ENCODE measurements around the gene LENEP.

Gene LENEP

GRCh38 chr1:155010211-155010918 lies 17.0 kb downstream of the LENEP start:
- Histone ChIP-seq H3K27me3 (ENCODE audit: control insufficient read depth in 1 of 2, insufficient read depth in 2 of 2, low read length in 2 of 2) (no peaks in the 10 kb centered on the region), H3K4me1 (ENCODE audit: insufficient read depth, low read length) (peaks cover 61% of the 10 kb centered on the region), H3K4me3 (ENCODE audit: low read depth in 1 of 2, low read length in 2 of 2) (no peak overlapping the region), H3K9me3 (ENCODE audit: low read length) (no peaks in the 10 kb centered on the region), H3K36me3 (ENCODE audit: insufficient read depth, low read length) (peaks cover 16% of the 10 kb centered on the region), H3K9ac (ENCODE audit: low read length) (no peak overlapping the region), H3K27ac (ENCODE audit: low read depth, low read length) (no peak overlapping the region)

DNA sequence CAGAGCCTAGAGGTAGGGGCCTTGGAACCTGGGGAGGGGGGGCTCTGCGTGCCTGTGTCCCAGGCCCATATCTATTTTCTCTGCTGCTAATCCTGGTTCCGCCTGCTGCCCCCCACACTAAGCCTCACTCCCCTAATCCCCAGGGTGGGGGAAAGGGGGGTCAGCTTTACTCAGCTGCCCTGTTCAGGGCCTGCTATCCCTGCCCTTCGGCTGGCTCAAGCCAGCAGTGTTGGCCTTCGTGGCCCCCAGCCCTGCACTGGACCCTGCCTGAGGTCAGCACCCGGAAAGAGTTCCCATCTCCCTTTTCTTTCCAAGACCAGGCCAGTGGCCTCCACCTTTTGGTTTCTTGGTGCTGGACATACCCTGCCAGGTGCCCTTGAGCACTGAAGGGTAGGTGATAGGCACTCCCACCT lies 17.6 kb downstream of the LENEP start:
- H3K9me3 ChIP-seq (ENCODE audit: low read length): no peaks in the 10 kb centered on the region
- peak overlapping the region; percentile 52 for H3K27ac ChIP-seq (ENCODE audit: low read depth, low read length)
- H3K4me3 ChIP-seq (ENCODE audit: low read depth in 1 of 2, low read length in 2 of 2): no peak overlapping the region
- H3K27me3 ChIP-seq (ENCODE audit: control insufficient read depth in 1 of 2, insufficient read depth in 2 of 2, low read length in 2 of 2): no peaks in the 10 kb centered on the region
- H3K36me3 ChIP-seq (ENCODE audit: insufficient read depth, low read length): peaks cover 22% of the 10 kb centered on the region
- H3K9ac ChIP-seq (ENCODE audit: low read length): no peak overlapping the region
- H3K4me1 ChIP-seq (ENCODE audit: insufficient read depth, low read length): peaks cover 55% of the 10 kb centered on the region

- Histone ChIP-seq H3K4me1 (ENCODE audit: insufficient read depth, low read length) (peaks cover 51% of the 10 kb centered on the region), H3K27me3 (ENCODE audit: control insufficient read depth in 1 of 2, insufficient read depth in 2 of 2, low read length in 2 of 2) (no peaks in the 10 kb centered on the region), H3K27ac (ENCODE audit: low read depth, low read length) (peak overlapping the region; percentile 52), H3K9ac (ENCODE audit: low read length) (no peak overlapping the region), H3K4me3 (ENCODE audit: low read depth in 1 of 2, low read length in 2 of 2) (no peak overlapping the region), H3K36me3 (ENCODE audit: insufficient read depth, low read length) (peaks cover 23% of the 10 kb centered on the region), H3K9me3 (ENCODE audit: low read length) (no peaks in the 10 kb centered on the region)
Observed at GRCh38 chr1:155011437-155012025, 18.1 kb downstream of the LENEP start.

GRCh38 chr1:155012026-155012546 lies 18.7 kb downstream of the LENEP start:
- Histone ChIP-seq H3K27me3 (ENCODE audit: control insufficient read depth in 1 of 2, insufficient read depth in 2 of 2, low read length in 2 of 2) (no peaks in the 10 kb centered on the region), H3K36me3 (ENCODE audit: insufficient read depth, low read length) (peaks cover 23% of the 10 kb centered on the region), H3K4me1 (ENCODE audit: insufficient read depth, low read length) (peaks cover 51% of the 10 kb centered on the region), H3K27ac (ENCODE audit: low read depth, low read length) (peak overlapping the region; percentile 57), H3K4me3 (ENCODE audit: low read depth in 1 of 2, low read length in 2 of 2) (no peak overlapping the region), H3K9me3 (ENCODE audit: low read length) (no peaks in the 10 kb centered on the region), H3K9ac (ENCODE audit: low read length) (no peak overlapping the region)

DNA sequence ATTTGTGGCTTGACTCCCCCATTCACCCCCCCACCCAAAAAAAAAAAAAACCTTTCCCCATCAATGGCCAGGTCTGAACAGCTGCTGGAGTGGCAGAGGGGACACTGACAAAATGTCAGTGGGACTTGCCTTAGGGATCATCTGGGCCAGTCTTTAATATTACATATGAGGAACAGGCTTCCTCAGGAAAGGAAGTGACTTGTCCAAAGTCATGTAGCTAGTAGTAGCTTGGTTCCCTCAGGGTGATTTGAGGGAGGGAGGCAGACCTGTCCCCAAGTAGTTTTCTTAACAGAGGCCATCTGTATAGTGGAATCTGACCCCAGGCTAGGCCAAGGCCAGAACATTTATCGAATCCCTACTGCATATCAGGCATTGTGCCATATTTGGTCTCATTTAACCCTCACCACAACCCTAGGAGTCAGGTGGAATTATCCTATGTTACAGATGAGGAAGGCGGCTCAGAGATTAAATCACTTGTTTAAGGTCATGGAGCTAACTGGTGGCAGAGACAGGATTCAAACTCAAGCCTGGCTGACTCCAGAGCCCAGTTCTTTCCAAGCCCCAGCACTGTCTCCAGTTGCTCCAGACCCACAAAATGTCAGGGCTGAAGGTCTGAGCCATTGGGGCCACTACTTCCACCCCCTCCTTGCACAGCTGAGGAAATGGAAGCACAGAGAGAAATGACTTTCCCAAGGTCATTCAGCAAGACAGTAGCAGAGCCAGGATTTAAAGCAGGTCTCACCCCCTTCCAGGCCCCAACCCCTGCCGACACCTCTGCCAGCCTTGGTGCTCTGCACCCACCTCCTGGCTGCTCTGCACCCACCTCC lies 19.6 kb downstream of the LENEP start:
- H3K27ac ChIP-seq (ENCODE audit: low read depth, low read length): peak overlapping the region; percentile 57
- H3K27me3 ChIP-seq (ENCODE audit: control insufficient read depth in 1 of 2, insufficient read depth in 2 of 2, low read length in 2 of 2): no peaks in the 10 kb centered on the region
- H3K9me3 ChIP-seq (ENCODE audit: low read length): no peaks in the 10 kb centered on the region
- peaks cover 45% of the 10 kb centered on the region for H3K4me1 ChIP-seq (ENCODE audit: insufficient read depth, low read length)
- no peak overlapping the region for H3K9ac ChIP-seq (ENCODE audit: low read length)
- H3K36me3 ChIP-seq (ENCODE audit: insufficient read depth, low read length): peaks cover 23% of the 10 kb centered on the region
- no peak overlapping the region for H3K4me3 ChIP-seq (ENCODE audit: low read depth in 1 of 2, low read length in 2 of 2)

DNA sequence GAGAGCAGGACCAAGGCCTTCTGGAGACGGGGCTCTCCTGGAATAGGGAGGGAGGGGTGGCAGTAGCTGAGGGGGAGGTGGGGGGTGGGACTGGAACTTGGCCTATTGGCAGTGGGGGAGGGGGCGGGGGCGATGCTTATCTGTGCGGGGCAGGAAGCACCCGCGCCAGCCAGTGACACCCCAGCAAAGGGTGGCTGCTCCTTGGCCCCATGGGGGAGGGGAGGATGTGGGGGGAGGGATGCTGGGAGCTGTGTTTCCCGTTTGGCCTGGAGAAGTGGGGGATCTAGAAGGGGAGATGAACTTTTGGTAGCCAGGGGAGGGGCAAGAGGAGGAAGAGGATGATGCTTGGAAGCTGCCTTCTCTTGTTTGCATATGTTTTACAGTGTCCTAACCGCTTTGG lies 20.2 kb downstream of the LENEP start:
- no peak overlapping the region for H3K9ac ChIP-seq (ENCODE audit: low read length)
- no peak overlapping the region for H3K4me3 ChIP-seq (ENCODE audit: low read depth in 1 of 2, low read length in 2 of 2)
- no peaks in the 10 kb centered on the region for H3K27me3 ChIP-seq (ENCODE audit: control insufficient read depth in 1 of 2, insufficient read depth in 2 of 2, low read length in 2 of 2)
- H3K4me1 ChIP-seq (ENCODE audit: insufficient read depth, low read length): peaks cover 42% of the 10 kb centered on the region
- no peaks in the 10 kb centered on the region for H3K9me3 ChIP-seq (ENCODE audit: low read length)
- H3K27ac ChIP-seq (ENCODE audit: low read depth, low read length): no peak overlapping the region
- peaks cover 23% of the 10 kb centered on the region for H3K36me3 ChIP-seq (ENCODE audit: insufficient read depth, low read length)

DNA sequence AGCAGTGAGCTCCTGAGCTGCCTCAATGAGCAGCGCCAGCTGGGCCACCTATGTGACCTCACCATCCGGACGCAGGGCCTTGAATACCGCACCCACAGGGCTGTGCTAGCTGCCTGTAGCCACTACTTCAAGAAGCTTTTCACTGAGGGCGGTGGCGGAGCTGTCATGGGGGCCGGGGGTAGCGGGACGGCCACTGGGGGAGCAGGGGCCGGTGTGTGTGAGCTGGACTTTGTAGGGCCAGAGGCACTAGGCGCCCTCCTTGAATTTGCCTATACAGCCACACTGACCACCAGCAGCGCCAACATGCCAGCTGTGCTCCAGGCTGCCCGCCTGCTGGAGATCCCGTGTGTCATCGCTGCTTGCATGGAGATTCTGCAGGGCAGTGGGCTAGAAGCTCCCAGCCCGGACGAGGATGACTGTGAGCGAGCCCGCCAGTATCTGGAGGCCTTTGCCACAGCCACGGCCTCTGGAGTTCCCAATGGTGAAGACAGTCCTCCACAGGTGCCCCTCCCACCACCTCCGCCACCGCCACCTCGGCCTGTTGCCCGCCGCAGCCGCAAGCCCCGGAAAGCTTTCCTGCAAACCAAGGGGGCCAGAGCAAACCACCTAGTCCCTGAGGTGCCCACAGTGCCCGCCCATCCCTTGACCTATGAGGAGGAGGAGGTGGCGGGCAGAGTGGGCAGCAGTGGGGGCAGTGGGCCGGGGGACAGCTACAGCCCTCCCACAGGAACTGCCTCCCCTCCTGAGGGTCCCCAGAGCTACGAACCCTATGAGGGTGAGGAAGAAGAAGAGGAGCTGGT lies 21.5 kb downstream of the LENEP start:
- no peaks in the 10 kb centered on the region for H3K27me3 ChIP-seq (ENCODE audit: control insufficient read depth in 1 of 2, insufficient read depth in 2 of 2, low read length in 2 of 2)
- H3K4me1 ChIP-seq (ENCODE audit: insufficient read depth, low read length): peaks cover 39% of the 10 kb centered on the region
- no peak overlapping the region for H3K27ac ChIP-seq (ENCODE audit: low read depth, low read length)

DNA sequence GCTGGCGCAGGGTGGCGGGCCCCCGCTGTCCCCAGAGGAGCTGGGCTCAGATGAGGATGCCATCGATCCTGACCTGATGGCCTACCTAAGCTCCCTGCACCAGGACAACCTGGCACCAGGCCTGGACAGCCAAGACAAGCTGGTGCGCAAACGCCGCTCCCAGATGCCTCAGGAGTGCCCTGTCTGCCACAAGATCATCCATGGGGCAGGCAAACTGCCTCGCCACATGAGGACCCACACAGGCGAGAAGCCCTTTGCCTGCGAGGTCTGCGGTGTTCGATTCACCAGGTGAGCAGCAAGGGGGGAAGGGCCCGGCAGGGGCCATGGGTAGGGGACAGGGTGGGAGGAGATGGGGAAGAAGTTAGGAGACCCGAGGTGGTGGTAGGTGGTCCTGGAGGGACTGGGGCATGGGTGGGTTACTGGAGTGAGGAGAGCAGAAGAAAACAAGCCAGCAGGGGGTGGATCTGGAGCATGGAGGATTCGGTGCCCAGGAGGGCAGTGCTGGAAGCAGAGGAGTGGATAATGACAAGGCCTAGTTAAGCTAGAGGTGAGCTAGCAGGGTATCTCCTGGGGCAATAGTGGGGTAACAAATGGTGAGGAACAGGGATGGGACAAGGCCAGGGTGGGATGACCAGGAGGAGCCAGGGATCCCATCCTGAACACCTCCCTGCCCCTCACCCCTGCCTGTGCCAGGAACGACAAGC lies 22.3 kb downstream of the LENEP start:
- H3K9me3 ChIP-seq (ENCODE audit: low read length): no peaks in the 10 kb centered on the region
- H3K4me1 ChIP-seq (ENCODE audit: insufficient read depth, low read length): peaks cover 36% of the 10 kb centered on the region
- H3K36me3 ChIP-seq (ENCODE audit: insufficient read depth, low read length): peaks cover 23% of the 10 kb centered on the region
- H3K9ac ChIP-seq (ENCODE audit: low read length): no peak overlapping the region
- no peak overlapping the region for H3K4me3 ChIP-seq (ENCODE audit: low read depth in 1 of 2, low read length in 2 of 2)
- no peak overlapping the region for H3K27ac ChIP-seq (ENCODE audit: low read depth, low read length)
- no peaks in the 10 kb centered on the region for H3K27me3 ChIP-seq (ENCODE audit: control insufficient read depth in 1 of 2, insufficient read depth in 2 of 2, low read length in 2 of 2)

More for the DNA sequence above, 21.5 kb downstream of the LENEP start:
- H3K4me3 ChIP-seq (ENCODE audit: low read depth in 1 of 2, low read length in 2 of 2): no peak overlapping the region
- no peaks in the 10 kb centered on the region for H3K9me3 ChIP-seq (ENCODE audit: low read length)
- H3K9ac ChIP-seq (ENCODE audit: low read length): no peak overlapping the region
- peaks cover 23% of the 10 kb centered on the region for H3K36me3 ChIP-seq (ENCODE audit: insufficient read depth, low read length)

- Histone ChIP-seq H3K27me3 (ENCODE audit: control insufficient read depth in 1 of 2, insufficient read depth in 2 of 2, low read length in 2 of 2) (no peaks in the 10 kb centered on the region), H3K36me3 (ENCODE audit: insufficient read depth, low read length) (peaks cover 23% of the 10 kb centered on the region), H3K27ac (ENCODE audit: low read depth, low read length) (peak overlapping the region; percentile 93), H3K9me3 (ENCODE audit: low read length) (no peaks in the 10 kb centered on the region), H3K4me3 (ENCODE audit: low read depth in 1 of 2, low read length in 2 of 2) (peak overlapping the region in 1 of 2 donors; percentile 18), H3K4me1 (ENCODE audit: insufficient read depth, low read length) (peaks cover 30% of the 10 kb centered on the region), H3K9ac (ENCODE audit: low read length) (peak overlapping the region; percentile 32)
Observed at GRCh38 chr1:155016231-155016831, 22.9 kb downstream of the LENEP start.

Measured in muscle layer of colon (tissue), 2 donors.